ENCODE measurements around the gene GPR162.
"Not testable (repeated sequence)": the region's sequence is repeated elsewhere in the genome, so short reads cannot be mapped to it uniquely, and the experiment has no call there.

GRCh38 chr12:6865307-6865706, 43.7 kb downstream of the GPR162 start:
- TF ChIP-seq CTCF, EP300 (IDR thresholded peaks at IDR 0.05): not testable (repeated sequence)

All from sigmoid colon (tissue), 4 donors.